MM.1S (cell line): Measurements from ENCODE around the gene HYAL1.

Experiments used
- DNase-seq: peaks from one replicate; pipeline ENCODE4 v3.0.0-alpha.2; 2015
- H2AFZ ChIP-seq: fragments of 300-600 bp; sonication (generic); 2 replicates; pipeline ENCODE4 v1.6.0; 2016; ENCODE audit warnings: antibody characterized with exemption, low read length
- H3F3A ChIP-seq: fragments of 300-600 bp; sonication (generic); 2 replicates; pipeline ENCODE4 v1.6.1; 2016; ENCODE audit warnings: mild to moderate bottlenecking, antibody characterized with exemption, low read length, moderate library complexity, mixed read lengths; ENCODE audit not compliant: insufficient read depth
- H3K27ac ChIP-seq: fragments of 300-600 bp; sonication (generic); 2 replicates; pipeline ENCODE4 v1.5.1; 2016; ENCODE audit warnings: mild to moderate bottlenecking, low read length
- H3K27me3 ChIP-seq: fragments of 300-600 bp; sonication (generic); replicated peaks from 2 replicates; pipeline ENCODE4 v1.6.0; 2016; ENCODE audit warnings: low read length; ENCODE audit not compliant: insufficient read depth
- H3K36me3 ChIP-seq: fragments of 300-600 bp; sonication (generic); replicated peaks from 2 replicates; pipeline ENCODE4 v1.6.1; 2016; ENCODE audit warnings: mild to moderate bottlenecking, low read length, mixed read lengths; ENCODE audit not compliant: insufficient read depth
- H3K4me1 ChIP-seq: fragments of 300-600 bp; sonication (generic); 2 replicates; pipeline ENCODE4 v1.6.1; 2016; ENCODE audit warnings: low read length, mixed read lengths
- H3K4me2 ChIP-seq: fragments of 300-600 bp; sonication (generic); 2 replicates; pipeline ENCODE4 v1.6.0; 2016; ENCODE audit warnings: low read depth, low read length
- H3K4me3 ChIP-seq: fragments of 300-600 bp; sonication (generic); 2 replicates; pipeline ENCODE4 v1.5.1; 2016; ENCODE audit warnings: low read length, mixed read lengths
- H3K79me2 ChIP-seq: fragments of 300-600 bp; sonication (generic); 2 replicates; pipeline ENCODE4 v1.6.1; 2016; ENCODE audit warnings: mixed run types, low read length, mixed read lengths
- H3K9ac ChIP-seq: fragments of 300-600 bp; sonication (generic); 2 replicates; pipeline ENCODE4 v1.6.1; 2016; ENCODE audit warnings: low read length, mixed read lengths
- H3K9me2 ChIP-seq: fragments of 300-600 bp; sonication (generic); replicated peaks from 2 replicates; pipeline ENCODE4 v1.6.1; 2016; ENCODE audit warnings: mild to moderate bottlenecking, low read length, mixed read lengths; ENCODE audit not compliant: insufficient read depth
- H3K9me3 ChIP-seq: fragments of 300-600 bp; sonication (generic); replicated peaks from 2 replicates; pipeline ENCODE4 v1.6.1; 2016; ENCODE audit warnings: mild to moderate bottlenecking, low read length, mixed read lengths; ENCODE audit not compliant: insufficient read depth
- H4K20me1 ChIP-seq: fragments of 300-600 bp; sonication (generic); 2 replicates; pipeline ENCODE4 v1.6.1; 2016; ENCODE audit warnings: mild to moderate bottlenecking, low read length, moderate library complexity, mixed read lengths; ENCODE audit not compliant: insufficient read depth
- EZH2 ChIP-seq: fragments of 300-600 bp; sonication (generic); optimal IDR thresholded peaks from 2 replicates; pipeline ENCODE3; 2017; ENCODE audit warnings: low read depth, mild to moderate bottlenecking, antibody characterized with exemption, low read length, mixed read lengths
- EZH2phosphoT487 ChIP-seq: fragments of 300-600 bp; sonication (generic); IDR thresholded peaks from 2 replicates; pipeline ENCODE4 v1.6.1; 2018; ENCODE audit warnings: antibody characterized with exemption, low read length
- TF ChIP-seq, protein P1 (sequence below): fragments of 300-600 bp; sonication (generic); IDR thresholded peaks from 2 replicates; pipeline ENCODE4 v1.5.1; 2016; ENCODE audit warnings: antibody characterized with exemption, low read length, mixed read lengths

HYAL1 gene

DNA sequence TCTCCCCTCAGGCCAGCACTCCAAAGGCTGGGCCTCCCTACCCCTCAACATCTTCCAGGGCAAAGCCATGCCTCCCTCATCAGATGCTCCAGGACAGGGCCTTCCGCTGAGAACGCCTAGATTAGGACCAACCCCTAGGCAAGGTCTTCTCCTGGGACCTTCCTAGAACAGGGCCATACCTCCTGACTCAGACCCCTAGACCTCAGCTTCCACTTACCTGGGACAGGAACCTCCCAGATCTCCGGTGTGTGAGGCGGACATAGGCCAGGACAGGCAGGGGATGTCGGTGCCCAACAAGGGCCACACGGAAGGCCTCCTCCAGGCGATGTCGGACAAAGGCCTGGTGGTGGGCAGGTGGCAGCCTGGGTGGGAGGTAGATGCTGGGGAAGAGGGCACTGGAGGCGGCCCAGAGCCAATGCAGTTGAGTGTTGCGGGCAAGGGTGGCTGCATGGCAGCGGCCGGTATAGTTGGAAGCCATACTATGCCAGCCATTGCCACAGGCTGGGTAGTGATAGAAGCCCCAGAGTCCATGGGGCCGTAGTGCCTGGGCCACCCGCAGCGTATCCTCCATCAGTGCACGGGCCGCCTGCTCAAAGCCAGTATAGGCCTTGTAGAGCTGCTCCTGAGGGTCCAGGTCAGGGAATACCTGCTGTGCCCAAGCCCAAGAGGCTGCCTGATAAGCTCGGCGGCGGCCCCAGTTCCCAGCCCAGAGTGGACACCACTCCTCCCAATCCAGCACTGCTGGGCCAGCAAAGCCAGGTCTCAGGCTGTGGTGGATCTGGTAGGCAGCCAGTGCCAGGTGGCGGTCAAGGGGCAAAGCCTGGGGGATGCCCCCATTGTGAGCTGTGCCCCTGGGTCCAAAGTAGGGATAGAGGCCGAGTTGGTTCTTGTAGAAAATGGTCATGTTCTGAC is 8.6 kb downstream of the HYAL1 start:
- H3K9ac ChIP-seq = no peak overlapping the region
- H3K4me2 ChIP-seq = no peak overlapping the region
- TF ChIP-seq EZH2 (no peak), EZH2phosphoT487 (no peak)
- TF ChIP-seq, protein P1, sequence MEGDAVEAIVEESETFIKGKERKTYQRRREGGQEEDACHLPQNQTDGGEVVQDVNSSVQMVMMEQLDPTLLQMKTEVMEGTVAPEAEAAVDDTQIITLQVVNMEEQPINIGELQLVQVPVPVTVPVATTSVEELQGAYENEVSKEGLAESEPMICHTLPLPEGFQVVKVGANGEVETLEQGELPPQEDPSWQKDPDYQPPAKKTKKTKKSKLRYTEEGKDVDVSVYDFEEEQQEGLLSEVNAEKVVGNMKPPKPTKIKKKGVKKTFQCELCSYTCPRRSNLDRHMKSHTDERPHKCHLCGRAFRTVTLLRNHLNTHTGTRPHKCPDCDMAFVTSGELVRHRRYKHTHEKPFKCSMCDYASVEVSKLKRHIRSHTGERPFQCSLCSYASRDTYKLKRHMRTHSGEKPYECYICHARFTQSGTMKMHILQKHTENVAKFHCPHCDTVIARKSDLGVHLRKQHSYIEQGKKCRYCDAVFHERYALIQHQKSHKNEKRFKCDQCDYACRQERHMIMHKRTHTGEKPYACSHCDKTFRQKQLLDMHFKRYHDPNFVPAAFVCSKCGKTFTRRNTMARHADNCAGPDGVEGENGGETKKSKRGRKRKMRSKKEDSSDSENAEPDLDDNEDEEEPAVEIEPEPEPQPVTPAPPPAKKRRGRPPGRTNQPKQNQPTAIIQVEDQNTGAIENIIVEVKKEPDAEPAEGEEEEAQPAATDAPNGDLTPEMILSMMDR = no peak
- H3K36me3 ChIP-seq = peaks cover 2% of the 10 kb centered on the region; the same call in 1 of the 2 replicates
- peaks cover 4% of the 10 kb centered on the region; the same call in 1 of the 2 replicates for H3F3A ChIP-seq
- no peak overlapping the region for H2AFZ ChIP-seq
- no peaks in the 10 kb centered on the region for H3K9me3 ChIP-seq
- no peak overlapping the region for H3K4me3 ChIP-seq
- no peak for DNase-seq
- H3K4me1 ChIP-seq = peaks cover 11% of the 10 kb centered on the region
- H3K9me2 ChIP-seq = no peaks in the 10 kb centered on the region
- no peak overlapping the region for H3K27ac ChIP-seq
- H4K20me1 ChIP-seq = no peaks in the 10 kb centered on the region
- H3K27me3 ChIP-seq = no peaks in the 10 kb centered on the region
- H3K79me2 ChIP-seq = peaks cover 32% of the 10 kb centered on the region

DNA sequence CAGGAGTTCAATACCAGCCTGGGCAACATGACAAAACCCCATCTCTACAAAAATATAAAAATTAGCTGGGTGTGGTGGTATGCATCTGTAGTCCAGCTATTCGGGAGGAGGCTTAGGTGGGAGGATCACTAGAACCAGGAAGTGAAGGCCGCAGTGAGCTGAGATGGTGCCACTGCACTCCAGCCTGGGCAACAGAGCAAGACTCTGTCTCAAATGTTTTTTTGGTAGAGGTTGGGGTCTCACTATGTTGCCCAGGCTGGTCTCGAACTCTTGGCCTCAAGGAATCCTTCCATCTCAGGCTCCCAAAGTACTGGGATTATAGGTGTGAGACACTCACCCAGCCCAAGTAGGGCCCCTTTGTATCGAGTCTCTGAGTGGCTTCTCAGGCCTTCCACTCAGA is 9.3 kb downstream of the HYAL1 start:
- Histone ChIP-seq H3K36me3 (peaks cover 8% of the 10 kb centered on the region), H3K27me3 (no peaks in the 10 kb centered on the region), H3K9ac (no peak overlapping the region), H3F3A (peaks cover 4% of the 10 kb centered on the region; the same call in 1 of the 2 replicates), H2AFZ (no peak overlapping the region), H3K4me1 (peaks cover 11% of the 10 kb centered on the region), H3K79me2 (peaks cover 39% of the 10 kb centered on the region), H4K20me1 (no peaks in the 10 kb centered on the region), H3K9me2 (no peaks in the 10 kb centered on the region), H3K4me2 (no peak overlapping the region), H3K27ac (no peak overlapping the region), H3K4me3 (no peak overlapping the region), H3K9me3 (no peaks in the 10 kb centered on the region)
- no peak for DNase-seq
- no peak for TF ChIP-seq EZH2

DNA sequence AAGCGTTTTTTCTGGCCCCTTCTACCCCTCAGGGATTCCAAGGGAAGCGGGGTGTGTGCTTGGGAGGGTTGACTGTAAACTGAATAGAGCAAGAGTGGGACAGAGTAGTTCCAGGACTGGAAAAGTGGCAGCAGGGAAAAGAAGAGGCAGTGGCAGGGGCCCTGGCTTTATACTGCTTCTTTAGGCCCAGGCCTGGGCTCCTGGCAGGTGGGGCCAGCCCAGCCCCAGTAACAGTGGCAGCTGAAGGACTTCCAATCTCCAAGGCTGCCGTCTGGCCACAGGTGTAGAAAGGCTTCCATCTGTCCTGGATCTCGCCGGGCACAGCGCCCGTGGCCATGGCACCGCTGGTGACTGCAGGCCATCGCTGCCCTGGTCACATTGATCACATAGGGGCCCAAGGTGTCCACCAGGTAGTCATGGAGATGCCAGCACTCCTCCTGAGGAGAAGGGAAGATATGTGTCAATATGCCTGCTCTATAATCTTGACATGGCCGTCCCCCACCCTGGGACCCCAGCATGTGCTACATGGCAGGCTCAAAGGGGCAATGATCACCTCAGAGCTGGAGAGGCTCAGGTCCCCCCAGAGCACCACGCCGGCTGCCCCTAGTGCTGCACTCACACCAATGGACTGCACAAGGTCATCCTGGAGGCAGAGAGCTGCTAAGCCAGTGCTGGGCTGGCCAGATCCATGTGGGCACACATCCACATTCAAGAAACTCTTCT is 10.1 kb downstream of the HYAL1 start:
- H3K79me2 ChIP-seq = peaks cover 40% of the 10 kb centered on the region
- H3K27ac ChIP-seq = no peak overlapping the region
- H3K9me3 ChIP-seq = no peaks in the 10 kb centered on the region
- no peak for DNase-seq
- H2AFZ ChIP-seq = peak overlapping the region; percentile 61
- no peaks in the 10 kb centered on the region for H3K27me3 ChIP-seq
- H3K9me2 ChIP-seq = no peaks in the 10 kb centered on the region
- peak overlapping the region; percentile 65 for H3K4me3 ChIP-seq
- H3F3A ChIP-seq = no peaks in the 10 kb centered on the region
- TF ChIP-seq EZH2 = no peak
- TF ChIP-seq EZH2phosphoT487 = no peak
- TF ChIP-seq, protein P1 = no peak
- H4K20me1 ChIP-seq = no peaks in the 10 kb centered on the region
- peak overlapping the region; percentile 65; the same call in 1 of the 2 replicates for H3K9ac ChIP-seq
- peak overlapping the region; percentile 97 for H3K4me2 ChIP-seq
- peaks cover 12% of the 10 kb centered on the region for H3K36me3 ChIP-seq
- H3K4me1 ChIP-seq = peaks cover 7% of the 10 kb centered on the region
